Spleen (tissue), 7 donors: ENCODE measurements around the gene PRKCQ.

ENCODE experiments used
- CTCF ChIP-seq, 11 experiments: fragments of 200-600 bp in 7 of 11; fragments of 450-650 bp in 4 of 11; sonication (generic) in 4 of 11; IDR thresholded peaks in 8 of 11; conservative IDR thresholded peaks in 3 of 11; 1 replicate in 7 of 11; 2 replicates in 4 of 11; pipeline versions ENCODE4 v1.4.0 to v1.8.0; 2016 to 2021; ENCODE audit warnings: antibody characterized with exemption in 11 of 11, inconsistent platforms in 4 of 11, mild to moderate bottlenecking in 1 of 11
- POLR2A ChIP-seq, 3 donors: fragments of 450-650 bp; IDR thresholded peaks; one replicate each; pipeline ENCODE4 v1.5.1; 2017; ENCODE audit warnings: antibody characterized with exemption in 3 of 3, mild to moderate bottlenecking in 1 of 3
- donor health status: DM: no; HTN: no; CAD: no; lungs with moderate emphysema.
- donor health status: DM: no; HTN: no; CAD: no.
- donor health status: DM: no; HTN: no; CAD: no.

GRCh38 chr10:6607778-6608177 is 27.7 kb upstream of the PRKCQ start:
- TF ChIP-seq CTCF (IDR thresholded peaks at IDR 0.05 in 8 of 11, conservative IDR thresholded peaks at IDR 0.05 in 3 of 11) (no peak), POLR2A (IDR thresholded peaks at IDR 0.05) (no peak)
